GM23338 (cell line): Measurements from ENCODE around the gene HLA-DQB1.

ENCODE experiments used
- EZH2 ChIP-seq: fragments of 200-600 bp; sonication (generic); IDR thresholded peaks from one replicate; pipeline ENCODE4 v1.8.0; 2017; ENCODE audit warnings: antibody characterized with exemption, mild to moderate bottlenecking, low read depth; ENCODE audit not compliant: unreplicated experiment
- TF ChIP-seq, protein P1 (sequence below): IDR thresholded peaks from one replicate; pipeline ENCODE4 v1.6.1; 2018; ENCODE audit warnings: antibody characterized with exemption; ENCODE audit not compliant: unreplicated experiment
- TF ChIP-seq, protein P2 (sequence below), 2 experiments: fragments of 200-600 bp in 1 of 2; sonication (generic) in 1 of 2; conservative IDR thresholded peaks; 2 replicates each; pipeline versions ENCODE4 v1.5.1 to v1.6.1; 2016 to 2017; ENCODE audit warnings: antibody characterized with exemption in 2 of 2, low read depth in 2 of 2, mild to moderate bottlenecking in 2 of 2, moderate library complexity in 1 of 2

DNA sequence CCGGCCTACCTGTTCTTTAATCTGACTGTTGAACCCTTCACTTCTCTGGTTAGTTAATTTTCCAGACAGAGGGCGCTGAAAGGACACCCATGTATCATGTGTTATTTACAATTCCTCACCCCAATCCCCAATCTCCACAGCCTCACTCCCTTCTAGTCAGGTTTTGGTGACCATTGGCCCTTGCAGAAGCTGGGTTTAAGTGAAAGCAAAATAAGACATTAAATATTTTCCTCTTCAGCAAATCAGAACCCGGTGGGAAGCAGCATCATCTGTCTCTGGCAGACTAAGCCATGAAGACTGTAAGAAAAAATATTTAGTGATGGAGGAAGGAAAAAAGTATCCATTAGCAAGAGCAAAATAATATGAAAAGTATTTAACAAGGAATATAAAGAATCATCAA is 38.6 kb downstream of the HLA-DQB1 start:
- TF ChIP-seq, protein P1, sequence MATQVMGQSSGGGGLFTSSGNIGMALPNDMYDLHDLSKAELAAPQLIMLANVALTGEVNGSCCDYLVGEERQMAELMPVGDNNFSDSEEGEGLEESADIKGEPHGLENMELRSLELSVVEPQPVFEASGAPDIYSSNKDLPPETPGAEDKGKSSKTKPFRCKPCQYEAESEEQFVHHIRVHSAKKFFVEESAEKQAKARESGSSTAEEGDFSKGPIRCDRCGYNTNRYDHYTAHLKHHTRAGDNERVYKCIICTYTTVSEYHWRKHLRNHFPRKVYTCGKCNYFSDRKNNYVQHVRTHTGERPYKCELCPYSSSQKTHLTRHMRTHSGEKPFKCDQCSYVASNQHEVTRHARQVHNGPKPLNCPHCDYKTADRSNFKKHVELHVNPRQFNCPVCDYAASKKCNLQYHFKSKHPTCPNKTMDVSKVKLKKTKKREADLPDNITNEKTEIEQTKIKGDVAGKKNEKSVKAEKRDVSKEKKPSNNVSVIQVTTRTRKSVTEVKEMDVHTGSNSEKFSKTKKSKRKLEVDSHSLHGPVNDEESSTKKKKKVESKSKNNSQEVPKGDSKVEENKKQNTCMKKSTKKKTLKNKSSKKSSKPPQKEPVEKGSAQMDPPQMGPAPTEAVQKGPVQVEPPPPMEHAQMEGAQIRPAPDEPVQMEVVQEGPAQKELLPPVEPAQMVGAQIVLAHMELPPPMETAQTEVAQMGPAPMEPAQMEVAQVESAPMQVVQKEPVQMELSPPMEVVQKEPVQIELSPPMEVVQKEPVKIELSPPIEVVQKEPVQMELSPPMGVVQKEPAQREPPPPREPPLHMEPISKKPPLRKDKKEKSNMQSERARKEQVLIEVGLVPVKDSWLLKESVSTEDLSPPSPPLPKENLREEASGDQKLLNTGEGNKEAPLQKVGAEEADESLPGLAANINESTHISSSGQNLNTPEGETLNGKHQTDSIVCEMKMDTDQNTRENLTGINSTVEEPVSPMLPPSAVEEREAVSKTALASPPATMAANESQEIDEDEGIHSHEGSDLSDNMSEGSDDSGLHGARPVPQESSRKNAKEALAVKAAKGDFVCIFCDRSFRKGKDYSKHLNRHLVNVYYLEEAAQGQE = no peak
- TF ChIP-seq, protein P2, sequence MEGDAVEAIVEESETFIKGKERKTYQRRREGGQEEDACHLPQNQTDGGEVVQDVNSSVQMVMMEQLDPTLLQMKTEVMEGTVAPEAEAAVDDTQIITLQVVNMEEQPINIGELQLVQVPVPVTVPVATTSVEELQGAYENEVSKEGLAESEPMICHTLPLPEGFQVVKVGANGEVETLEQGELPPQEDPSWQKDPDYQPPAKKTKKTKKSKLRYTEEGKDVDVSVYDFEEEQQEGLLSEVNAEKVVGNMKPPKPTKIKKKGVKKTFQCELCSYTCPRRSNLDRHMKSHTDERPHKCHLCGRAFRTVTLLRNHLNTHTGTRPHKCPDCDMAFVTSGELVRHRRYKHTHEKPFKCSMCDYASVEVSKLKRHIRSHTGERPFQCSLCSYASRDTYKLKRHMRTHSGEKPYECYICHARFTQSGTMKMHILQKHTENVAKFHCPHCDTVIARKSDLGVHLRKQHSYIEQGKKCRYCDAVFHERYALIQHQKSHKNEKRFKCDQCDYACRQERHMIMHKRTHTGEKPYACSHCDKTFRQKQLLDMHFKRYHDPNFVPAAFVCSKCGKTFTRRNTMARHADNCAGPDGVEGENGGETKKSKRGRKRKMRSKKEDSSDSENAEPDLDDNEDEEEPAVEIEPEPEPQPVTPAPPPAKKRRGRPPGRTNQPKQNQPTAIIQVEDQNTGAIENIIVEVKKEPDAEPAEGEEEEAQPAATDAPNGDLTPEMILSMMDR (conservative IDR thresholded peaks at IDR 0.05; ENCODE audit: low read depth in 2 of 2) = no peak
- no peak for TF ChIP-seq EZH2
